M059J (cell line): ENCODE results near the gene ZNF592. TPM values are rescaled to one million over a fixed set of nuclear protein-coding genes. Genes with fewer than 3 reads are reported as not detected.
A peak's percentile ranks its signal among the peaks of the same experiment; 100 is the strongest.
"Not testable (repeated sequence)": the region's sequence is repeated elsewhere in the genome, so short reads cannot be mapped to it uniquely, and the experiment has no call there.

Experiments used
- DNase-seq: peaks from one replicate; pipeline ENCODE4 v3.0.0-alpha.2; 2012; ENCODE audit warnings: low read depth
- total RNA-seq: library from RNA; depleted of rRNA; stranded (reverse); fragments of >200 nt; shearing (Covaris generic); gene quantifications from 2 replicates; pipeline ENCODE4 v1.2.3, GENCODE V29; 2014

The ZNF592 gene
- total RNA-seq, 1 experiment from 2014 or later, result 13.1 TPM

DNA sequence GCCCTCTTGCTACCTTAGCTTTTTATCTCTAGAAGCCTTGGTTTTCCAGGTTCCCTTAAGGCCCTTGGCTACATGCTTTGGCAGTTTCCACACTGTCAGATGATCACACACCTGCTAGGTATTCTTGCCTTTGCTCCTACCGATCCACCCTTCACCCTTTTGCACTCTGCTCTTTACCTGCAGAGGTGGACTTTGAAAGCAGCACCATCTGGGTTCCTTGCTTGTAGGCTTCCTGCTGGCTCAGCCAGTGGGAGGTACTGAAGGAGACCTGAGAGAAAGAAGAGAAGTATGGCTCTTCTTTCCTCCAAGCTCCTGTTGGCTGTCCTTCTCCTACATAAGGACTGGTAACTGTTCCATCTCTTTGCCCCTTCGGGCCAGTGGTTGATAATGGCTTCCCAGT lies 7.3 kb upstream of the ZNF592 start:
- DNase-seq, result no peak

DNA sequence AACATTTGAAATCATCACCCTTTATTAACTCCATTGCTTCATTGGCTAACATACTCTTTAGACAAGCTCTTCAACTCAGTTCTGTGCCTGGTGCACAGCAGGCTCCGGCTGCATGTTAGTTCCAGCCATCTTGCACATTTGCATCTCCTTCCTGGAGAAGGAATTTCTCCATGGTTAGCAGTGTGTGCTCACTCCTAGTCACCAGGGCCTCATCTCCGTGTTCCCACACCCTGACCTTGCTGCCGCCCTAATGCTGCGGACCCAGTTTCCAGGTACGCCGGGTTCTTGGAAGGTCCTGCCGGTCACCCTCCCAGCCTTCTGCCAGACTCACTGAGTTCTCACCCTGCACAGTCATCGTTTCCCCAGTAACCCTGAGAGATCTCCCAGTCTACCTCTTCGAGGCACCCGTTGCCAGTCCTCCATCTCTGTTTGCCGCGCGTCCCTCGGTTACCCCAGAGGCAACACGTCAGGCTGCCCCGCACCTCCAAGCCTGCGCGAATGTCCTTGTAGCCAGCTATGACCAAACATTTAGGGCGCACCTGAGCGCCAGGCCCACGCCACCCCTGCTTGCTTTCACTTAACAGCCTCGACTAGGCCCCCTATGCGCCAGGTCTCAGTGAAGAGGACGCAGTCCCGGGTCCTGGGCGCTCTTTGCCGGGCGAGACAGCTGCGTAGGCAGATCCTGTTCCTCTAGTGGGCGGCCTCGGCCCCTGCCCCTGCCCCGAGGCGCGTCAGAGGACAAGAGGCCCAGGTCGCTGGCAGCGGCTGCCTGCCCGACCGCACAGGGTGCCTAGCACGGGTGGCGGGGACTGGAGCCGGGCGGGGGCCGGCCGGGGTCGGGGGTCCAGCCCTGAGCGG lies 747 bp upstream of the ZNF592 start:
- DNase-seq, result peak; percentile 76

DNA sequence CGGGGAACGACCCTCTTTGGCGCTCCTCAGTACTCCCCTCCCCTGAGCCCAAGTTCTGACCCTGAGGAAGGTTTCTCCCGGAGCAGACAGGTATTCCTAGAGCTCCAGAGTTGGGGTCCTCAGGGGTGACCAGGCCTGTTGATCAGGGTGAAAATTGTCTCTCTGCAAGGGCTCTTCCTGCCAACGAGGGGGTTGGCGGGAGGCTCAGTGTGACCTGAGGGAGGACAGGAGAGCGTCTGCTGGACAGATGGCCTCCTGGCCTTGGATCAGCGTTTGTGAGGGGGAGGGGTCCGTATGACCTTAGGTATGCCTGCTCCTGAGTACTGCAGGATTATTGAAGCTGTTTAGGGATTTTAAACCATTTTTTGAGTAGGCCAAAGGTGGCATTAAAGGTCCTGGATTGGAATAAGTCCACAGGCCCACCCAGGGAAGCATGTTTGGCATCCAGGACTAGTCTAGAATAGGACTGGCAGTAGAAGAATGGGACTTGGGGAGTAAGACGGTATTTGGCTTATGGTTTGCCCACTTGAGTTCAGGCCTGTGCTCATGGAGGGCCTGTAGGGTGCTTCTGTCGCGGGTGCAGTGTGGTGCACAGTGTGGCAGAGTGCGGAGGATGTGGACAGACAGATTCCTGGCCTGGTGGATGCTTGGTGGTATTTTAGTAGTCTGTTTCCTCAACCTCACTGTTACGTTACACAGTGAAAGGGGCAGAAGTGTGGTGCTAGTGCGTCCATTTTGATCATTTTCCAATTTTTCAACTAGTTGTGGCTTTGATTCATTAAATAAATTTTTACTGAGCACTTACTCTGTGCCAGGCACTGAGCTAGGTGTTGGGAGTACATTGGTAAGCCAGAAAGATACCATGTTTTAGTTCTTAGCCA lies 959 bp downstream of the ZNF592 start:
- peak; percentile 30 for DNase-seq

DNA sequence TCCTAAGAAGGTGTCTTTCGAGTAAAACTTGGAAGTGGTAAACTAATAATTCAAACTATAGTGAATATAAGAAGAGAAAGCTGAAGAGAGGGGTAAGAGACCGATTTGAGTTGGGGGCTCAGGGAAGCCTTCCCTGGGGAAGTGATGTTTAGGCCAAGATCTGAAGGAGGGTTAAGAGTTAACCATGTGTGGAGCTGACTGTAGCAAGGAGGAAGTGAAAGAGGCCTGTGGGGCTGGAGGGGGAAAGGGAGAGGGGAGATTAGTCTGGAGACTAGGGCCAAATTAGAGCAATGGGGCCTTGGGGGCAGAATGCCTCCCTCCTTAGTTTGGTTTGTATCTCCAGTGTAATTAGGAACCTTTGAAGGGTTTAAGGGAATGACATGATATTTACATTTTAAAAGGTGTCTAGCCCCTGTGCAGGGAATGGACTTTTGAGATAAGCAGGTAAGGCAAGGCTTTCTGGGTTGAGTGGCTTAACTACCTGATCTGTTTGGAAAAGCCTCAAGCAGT lies 2.2 kb downstream of the ZNF592 start:
- no peak for DNase-seq

DNA sequence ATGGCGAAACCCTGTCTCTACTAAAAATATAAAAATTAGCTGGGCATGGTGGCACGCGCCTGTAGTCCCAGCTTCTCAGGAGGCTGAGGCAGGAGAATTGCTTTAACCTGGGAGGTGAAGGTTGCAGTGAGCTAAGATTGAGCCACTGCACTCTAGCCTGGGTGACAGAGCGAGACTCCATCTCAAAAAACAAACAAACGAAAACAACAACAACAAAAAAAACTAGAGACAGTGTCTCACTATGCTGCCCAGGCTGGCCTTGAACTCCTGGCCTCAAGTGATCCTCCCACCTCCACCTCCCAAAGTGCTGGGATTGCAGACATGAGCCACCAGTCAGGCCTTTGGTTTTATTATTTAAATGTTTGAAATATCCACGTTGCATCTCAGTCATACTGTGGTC lies 3.3 kb downstream of the ZNF592 start:
- not testable (repeated sequence) for DNase-seq

DNA sequence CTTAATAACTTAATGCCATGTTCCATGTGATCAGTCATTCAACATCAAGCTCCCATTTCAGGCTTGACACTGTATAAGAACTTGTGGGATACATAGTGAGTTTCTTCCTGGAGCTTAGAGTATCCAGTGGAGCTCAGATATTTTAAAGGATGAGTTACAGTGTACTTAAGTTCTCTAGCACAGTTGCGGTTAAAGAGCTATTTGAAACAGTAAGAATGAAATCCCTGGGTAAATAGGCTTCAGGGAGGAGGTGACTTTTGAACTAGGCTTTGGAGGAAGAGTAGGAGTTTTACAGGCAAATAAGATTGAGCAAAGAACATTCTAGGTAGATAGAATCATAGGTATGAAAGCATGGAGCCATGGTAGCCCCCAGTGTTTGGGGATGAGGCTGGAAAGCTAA lies 3.8 kb downstream of the ZNF592 start:
- DNase-seq, result no peak

DNA sequence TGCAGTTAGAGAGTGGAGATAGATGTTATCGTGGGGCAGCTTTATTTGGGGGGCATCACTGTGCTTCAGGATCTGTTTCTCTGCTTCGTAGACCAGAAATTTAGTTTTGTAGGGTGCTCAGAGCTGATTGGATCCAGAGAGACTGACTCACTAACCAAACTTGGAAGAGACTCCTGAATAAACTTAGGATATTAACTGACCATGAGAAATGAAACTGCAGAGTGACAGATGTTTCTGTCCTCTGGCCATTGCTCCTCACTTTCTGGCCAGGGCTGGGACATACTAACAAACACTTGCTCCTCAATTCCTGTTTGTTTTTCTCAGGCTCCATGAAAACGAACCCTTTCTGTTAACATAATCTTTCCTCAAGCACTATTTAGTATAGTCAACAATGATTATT lies 4.3 kb downstream of the ZNF592 start:
- DNase-seq, result peak; percentile 66

DNA sequence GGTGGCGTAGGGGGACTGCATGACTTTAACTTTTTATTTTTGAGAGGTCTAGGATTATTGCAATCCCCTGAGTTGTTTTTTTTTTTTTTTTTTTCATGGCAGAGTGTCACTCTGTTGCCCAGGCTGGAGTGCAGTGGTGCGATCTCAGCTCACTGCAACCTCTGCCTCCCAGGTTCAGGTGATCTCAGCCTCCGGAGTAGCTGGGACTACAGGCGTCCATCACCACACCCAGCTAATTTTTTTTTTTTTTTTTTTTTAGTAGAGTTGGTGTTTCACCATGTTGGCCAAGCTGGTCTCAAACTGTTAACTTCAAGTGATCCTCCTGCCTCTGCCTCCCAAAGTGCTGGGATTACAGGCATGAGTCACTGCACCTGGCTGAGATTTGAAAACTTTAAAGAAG lies 6.5 kb downstream of the ZNF592 start:
- DNase-seq, result not testable (repeated sequence)

DNA sequence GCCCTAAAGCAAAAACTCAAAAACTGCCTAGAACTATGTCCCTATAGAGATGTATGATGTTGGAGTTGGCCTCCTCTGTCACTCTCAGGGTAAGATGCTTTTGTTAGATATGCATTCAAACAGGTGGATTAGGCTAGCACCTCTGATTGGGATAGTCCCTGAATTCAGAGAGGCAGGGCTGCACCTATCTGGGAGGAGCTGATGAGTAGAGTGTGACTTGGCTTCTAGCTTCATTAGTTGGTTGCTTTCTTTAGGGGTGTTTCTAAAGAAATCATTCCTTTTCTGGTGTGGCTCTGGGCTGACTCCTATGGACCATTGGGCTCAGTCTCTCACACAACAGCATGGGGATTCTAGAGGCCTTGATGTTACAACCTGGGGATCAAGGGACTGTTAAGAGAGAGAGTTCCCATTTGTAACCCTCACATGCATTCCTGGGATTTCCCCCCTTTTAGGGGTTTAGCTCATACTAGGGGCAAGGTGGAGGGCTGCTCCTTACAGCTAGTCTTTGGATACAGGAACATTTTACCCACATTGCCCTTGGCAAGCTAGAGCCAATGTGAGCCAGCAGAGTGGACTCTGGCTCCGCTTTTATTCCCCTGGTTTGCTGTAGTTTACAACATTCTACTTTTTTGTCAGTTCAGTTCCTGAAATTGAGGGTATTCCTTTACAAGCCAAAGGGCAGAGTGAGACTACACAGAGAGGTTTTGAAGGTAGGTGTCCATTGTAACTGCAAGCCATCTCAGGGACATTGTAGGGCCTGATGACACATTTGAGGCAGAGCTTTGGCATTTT lies 7.5 kb downstream of the ZNF592 start:
- DNase-seq, result no peak

DNA sequence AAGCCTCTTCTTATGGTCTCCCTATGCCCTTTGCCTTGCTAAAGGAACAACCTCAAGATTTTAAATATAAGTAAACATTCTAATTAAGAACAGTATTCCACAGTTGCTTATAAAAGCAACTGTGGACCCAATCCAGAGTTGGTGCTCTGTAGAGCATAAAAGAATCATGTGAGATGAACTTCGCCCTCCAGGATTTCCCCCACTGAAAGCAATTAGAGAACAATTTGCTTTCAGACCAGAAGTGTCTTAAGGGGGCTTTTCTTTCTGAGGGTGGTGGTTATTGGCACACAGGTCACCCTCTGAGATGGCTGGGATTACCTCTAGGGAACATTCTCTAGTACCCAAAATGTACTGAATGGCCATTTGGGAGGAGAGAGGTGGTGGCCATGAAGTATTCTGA lies 10.6 kb downstream of the ZNF592 start:
- DNase-seq, result no peak

DNA sequence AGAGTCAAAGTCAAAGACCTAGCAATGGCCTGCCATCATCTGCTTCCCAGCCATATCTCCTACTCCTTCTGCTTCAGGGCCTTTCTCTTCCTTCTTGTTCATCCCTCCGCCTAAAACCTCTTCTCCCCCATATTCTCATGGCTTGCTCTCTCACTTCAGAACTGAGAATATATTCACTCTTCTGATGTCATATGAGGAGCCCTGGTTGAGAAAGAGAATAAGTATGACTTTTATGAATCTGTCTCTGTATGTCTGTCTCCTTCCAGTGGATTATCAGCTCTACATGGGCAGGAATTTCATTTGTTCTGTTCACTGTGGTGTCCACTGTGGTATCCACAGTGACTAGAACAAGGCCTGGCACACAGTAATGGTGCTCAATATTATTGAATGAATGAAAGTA lies 11.8 kb downstream of the ZNF592 start:
- DNase-seq, result no peak

DNA sequence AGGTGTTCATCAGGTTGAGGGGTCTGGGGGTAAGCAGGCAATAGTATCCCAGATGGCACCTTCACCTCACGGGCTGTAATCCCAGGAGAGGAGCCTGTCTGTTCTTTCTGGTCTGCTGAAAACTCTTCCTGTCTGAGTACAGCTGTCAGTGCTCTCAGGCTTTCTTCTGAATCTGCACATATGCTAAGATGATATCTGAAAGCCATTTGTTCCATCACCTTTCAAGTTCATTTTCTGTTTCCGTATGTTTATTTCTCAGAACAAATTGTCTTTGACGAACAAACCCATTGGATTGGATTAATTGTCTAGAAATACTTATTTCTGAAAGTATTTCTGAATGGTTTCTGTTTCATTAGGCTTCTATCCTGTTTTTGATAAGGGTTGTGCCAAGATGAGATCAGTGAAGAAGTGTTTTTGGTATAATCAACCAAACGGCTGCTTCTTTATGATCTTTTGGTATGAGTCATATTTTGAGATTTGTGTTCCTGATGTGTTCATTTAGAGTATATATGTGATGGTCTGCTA lies 13.3 kb downstream of the ZNF592 start:
- no peak for DNase-seq

DNA sequence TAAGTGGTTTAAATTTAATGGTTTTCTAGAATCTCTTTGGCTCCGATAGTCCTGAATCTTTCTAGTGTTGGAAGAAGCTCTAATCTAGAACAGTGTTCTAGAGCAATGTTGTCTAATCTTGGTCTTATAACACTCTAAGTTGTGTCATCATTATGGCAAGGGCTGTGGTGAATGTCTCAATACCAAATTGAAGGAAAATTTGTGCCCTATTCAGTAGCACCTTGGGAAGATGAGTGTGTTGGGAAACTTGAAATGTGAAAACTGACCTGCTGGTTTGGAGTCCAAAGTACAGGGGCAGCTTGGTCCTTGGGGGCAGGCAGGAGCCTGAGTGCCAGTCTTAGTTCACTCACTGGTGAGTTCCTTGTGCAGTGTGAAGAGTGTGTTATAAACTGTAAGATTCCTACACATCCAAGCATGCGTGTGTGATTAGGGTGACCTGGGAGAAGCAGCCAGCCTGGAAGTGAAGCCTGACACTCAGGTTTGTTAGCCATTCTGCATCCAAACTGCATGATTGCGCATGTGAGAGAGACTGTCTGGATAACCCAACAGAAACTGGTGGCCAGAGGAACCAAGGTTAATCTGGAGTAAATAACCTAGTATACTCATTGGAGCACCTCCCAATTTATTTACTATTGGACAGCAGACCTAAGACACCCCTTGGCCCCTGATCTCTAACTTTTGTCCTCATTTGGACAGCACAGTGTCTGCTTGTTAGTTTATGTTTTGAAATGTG lies 14.6 kb downstream of the ZNF592 start:
- no peak for DNase-seq

DNA sequence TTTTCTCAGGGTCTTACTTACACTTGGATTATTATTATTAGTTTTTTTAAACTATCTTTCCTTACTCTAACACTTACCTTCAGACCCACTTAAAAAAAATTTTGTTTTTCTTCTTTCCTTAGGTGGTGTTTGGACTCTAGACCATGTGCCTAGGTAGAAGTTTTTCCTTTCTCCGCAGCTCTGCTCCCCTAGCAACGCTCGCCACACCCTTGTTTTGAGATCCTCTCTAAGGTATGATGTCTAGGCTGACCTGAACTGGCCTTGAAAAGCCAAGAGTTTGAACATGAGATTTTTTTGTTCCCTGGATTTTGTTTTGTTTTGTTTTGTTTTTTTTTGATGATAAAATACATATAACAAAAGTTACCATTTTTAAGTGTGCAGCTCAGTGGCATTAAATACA lies 16.2 kb downstream of the ZNF592 start:
- no peak for DNase-seq

DNA sequence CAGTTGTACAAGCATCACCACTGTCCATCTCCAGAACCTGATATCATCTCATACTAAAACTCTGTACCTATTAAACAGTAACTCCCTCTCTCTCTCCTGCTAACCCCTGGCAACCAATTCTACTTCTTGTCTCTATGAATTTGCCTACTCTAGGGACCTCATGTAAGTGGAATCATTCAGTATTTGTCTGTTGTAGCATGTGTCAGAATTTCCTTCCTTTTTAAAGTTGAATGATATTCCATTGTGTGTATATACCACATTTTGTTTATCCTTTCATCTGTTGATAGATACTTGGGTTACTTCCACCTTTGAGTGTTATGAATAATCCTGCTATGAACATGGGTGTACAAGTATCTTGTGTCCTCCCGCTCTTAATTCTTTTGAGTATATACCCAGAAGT lies 16.6 kb downstream of the ZNF592 start:
- no peak for DNase-seq

DNA sequence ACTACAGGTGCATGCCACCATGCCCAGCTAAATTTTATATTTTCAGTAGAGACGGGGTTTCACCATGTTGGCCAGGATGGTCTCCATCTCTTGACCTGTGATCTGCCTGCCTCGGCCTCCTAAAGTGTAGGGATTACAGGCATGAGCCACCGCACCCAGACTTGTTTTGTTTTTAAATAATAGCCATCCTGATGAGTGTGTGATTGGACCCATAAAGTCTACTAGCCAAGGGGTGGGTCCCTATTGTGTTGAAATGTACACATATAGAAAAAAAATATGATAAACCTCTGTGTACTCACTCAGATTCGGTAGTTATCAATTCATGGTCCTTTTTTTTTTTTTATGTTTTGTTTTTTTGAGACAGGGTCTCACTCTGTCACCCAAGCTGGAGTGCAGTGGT lies 17.3 kb downstream of the ZNF592 start:
- no peak for DNase-seq

DNA sequence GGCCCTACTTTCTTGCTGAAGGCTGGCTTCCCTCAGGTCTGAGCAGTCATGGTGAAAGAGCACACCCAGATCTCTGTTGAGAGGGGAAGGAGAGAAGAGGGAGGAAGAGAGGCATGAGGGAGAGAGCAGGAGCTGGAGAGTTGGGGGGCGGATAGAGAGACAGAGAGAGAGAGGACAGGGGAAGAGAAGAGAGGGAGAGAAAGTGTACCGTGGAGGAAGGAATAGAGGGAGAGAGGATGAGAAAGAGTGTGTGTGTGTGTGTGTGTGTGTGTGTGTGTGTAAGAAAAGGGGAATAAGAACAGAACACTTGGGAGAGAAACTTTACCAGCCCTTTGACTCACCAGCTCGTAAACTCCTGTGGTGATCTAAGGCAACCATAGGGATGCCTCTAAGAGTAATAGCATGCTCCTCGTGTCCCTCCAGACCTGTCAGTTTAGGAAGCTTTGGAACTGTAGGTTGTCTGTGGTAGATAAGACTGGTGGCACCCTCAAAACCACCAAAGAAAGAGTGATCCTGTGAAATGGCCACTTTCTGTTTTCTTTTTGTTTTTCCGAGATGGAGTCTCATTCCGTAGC lies 18.2 kb downstream of the ZNF592 start:
- DNase-seq, result peak; percentile 83

DNA sequence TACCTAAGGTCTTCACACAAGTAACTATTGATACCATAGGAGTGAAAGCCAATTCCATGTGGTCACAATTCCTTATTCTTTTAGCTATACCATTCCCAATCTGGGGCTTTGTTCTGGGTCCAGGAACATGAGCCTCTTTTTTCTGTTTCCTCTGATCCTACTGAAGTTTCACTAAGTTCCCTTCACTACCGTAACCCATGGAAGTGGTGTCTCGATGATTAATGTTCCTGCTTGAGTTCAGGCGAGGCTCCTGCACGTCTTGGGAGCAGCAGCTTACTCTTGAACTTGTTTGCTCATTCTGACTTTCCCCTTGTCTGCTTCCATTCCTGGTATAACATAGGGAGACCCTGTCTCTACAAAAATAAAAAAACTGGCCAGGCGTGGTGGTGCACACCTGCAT lies 23.6 kb downstream of the ZNF592 start:
- no peak for DNase-seq

DNA sequence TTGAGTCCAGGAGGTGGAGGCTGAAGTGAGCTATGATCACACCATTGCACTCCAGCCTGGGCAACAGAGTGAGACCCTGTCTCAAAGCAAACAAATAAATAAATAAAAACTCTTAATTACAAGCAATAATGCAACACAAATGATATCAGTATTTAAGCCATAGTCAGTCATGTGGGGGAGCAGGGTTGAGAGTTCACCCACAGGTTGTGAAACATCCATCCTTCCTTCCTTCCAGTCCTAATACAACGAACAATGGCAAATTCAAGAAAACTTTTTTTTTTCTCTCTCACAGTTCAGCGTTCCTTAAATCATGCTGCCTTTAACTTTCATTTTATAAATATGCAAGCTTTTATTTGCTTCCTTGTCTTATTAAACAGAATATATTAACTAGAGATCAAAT lies 24.1 kb downstream of the ZNF592 start:
- no peak for DNase-seq

DNA sequence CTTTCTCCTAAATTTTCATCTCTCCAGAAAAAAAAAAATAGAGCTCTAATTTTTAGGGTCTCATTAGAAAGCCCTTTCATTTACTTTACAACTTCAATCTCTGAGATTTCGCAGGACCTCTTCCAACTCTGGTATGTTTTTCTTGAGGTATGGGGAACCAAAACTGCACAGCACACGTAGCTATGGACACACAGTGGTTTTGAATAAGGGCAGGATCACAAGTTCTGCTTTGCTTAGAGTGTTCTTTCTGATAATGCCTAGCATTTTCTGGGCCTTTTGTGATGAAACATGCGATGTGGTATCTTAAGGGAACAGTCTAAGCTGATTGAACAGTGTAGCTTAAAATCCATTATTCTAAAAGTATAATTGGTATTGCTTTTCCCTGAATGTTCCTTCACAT lies 25.3 kb downstream of the ZNF592 start:
- DNase-seq, result no peak
